ENCODE data around the gene PCK1. TPM values are rescaled to one million over a fixed set of nuclear protein-coding genes. Genes with fewer than 3 reads are reported as not detected.

Gene PCK1
- total and polyA plus RNA-seq, 8 donors, result 0.12 to 311 (median 0.67) TPM

DNA sequence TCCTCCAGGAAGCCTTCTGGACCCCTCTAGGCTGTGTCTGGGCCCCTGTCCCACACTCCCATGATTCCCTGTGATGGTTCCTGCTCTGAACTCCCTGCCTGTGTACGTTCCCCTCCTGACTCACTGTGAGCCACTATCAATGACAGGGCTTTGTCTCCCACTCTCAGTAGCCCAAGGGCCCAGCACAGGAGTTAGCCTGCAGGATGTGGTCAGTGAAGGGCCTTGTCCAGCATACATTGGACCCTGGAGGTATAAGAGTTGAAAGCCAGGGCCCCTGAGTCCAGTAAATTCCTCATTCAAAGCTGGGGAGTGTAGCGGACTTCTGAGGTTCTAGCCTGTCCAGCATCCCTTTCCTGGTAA is 40.3 kb downstream of the PCK1 start:
- intact Hi-C loops (cut with DNase I; ENCODE audit: low total_unique reads), result no loop called here
- H3K4me1 ChIP-seq, result peaks cover 0 to 9% (median 8%) of the 10 kb centered on the region in 4 donors
- H3K27me3 ChIP-seq, result peaks cover 0 to 38% (median 7%) of the 10 kb centered on the region in 3 donors
- H3K27ac ChIP-seq, result no peak overlapping the region
- WGBS, 5 donors, result 79 to 81% (median 80%) methylated on average over 2 of the region's 2 CpGs
- no peak for DNase-seq
- TF ChIP-seq, protein P1, sequence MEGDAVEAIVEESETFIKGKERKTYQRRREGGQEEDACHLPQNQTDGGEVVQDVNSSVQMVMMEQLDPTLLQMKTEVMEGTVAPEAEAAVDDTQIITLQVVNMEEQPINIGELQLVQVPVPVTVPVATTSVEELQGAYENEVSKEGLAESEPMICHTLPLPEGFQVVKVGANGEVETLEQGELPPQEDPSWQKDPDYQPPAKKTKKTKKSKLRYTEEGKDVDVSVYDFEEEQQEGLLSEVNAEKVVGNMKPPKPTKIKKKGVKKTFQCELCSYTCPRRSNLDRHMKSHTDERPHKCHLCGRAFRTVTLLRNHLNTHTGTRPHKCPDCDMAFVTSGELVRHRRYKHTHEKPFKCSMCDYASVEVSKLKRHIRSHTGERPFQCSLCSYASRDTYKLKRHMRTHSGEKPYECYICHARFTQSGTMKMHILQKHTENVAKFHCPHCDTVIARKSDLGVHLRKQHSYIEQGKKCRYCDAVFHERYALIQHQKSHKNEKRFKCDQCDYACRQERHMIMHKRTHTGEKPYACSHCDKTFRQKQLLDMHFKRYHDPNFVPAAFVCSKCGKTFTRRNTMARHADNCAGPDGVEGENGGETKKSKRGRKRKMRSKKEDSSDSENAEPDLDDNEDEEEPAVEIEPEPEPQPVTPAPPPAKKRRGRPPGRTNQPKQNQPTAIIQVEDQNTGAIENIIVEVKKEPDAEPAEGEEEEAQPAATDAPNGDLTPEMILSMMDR (IDR thresholded peaks at IDR 0.05), result no peak
- TF ChIP-seq POLR2A (IDR thresholded peaks at IDR 0.05) (no peak), EP300 (IDR thresholded peaks at IDR 0.05) (no peak), POLR2AphosphoS5 (IDR thresholded peaks at IDR 0.05) (no peak)
- H3K4me3 ChIP-seq, result no peak overlapping the region
- H3K9me3 ChIP-seq, result no peaks in the 10 kb centered on the region
- H3K36me3 ChIP-seq, result no peaks in the 10 kb centered on the region

DNA sequence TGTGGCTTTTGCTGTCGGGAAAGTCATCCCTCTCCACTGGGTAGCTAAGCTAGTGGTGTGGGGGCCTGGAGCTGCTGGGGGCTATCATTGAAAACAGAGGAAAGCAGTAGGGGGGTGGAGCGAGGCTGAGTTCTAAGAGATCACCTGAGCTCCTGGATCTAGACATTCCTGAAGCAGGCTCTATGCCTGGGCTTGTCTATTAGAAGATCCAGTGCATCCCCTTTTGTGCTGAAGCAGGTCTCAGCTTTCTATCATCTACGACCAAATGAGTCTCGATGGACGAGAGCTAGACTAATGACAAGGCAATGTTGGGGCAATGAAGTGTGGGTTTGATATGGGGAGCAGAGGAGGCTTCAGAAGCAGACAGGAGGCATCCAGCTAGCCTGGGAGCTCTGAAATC is 40.8 kb downstream of the PCK1 start:
- H3K27me3 ChIP-seq, result peaks cover 0 to 35% (median 7%) of the 10 kb centered on the region in 3 donors
- intact Hi-C loops (cut with DNase I; ENCODE audit: low total_unique reads), result no loop called here
- TF ChIP-seq, protein P1 (IDR thresholded peaks at IDR 0.05), result no peak
- TF ChIP-seq POLR2A (IDR thresholded peaks at IDR 0.05) (no peak), POLR2AphosphoS5 (IDR thresholded peaks at IDR 0.05) (no peak), EP300 (IDR thresholded peaks at IDR 0.05) (no peak)
- H3K4me3 ChIP-seq, result no peak overlapping the region
- 68 to 89% (median 85%) methylated on average over 5 of the region's 5 CpGs for WGBS, 5 donors
- peaks cover 0 to 7% (median 6%) of the 10 kb centered on the region in 4 donors for H3K4me1 ChIP-seq
- DNase-seq, result no peak
- no peak overlapping the region for H3K27ac ChIP-seq
- H3K9me3 ChIP-seq, result no peaks in the 10 kb centered on the region
- H3K36me3 ChIP-seq, result no peaks in the 10 kb centered on the region

DNA sequence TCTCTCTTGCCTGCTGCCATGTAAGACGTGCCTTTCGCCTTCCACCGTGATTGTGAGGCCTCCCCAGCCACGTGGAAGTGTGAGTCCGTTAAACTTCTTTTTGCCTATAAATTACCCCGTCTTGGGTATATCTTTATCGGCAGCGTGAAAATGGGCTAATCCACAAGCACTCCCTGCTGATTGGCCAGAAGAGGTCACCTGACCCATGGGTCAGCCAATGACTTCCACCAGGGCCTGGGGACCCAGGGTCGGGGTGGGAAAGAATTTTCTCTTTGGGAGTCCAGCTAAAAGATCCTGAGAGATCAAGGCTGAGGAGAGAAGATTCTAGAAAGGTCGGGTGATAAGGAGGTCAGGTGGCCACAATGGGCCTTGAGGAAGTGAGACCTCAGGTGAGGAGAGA is 42.2 kb downstream of the PCK1 start:
- Histone ChIP-seq H3K9me3 (no peaks in the 10 kb centered on the region), H3K4me1 (no peaks in the 10 kb centered on the region), H3K27ac (no peak overlapping the region), H3K4me3 (no peak overlapping the region), H3K27me3 (peaks cover 0 to 24% (median 4%) of the 10 kb centered on the region in 3 donors), H3K36me3 (no peaks in the 10 kb centered on the region)
- no peak for TF ChIP-seq POLR2A (IDR thresholded peaks at IDR 0.05)
- TF ChIP-seq EP300 (IDR thresholded peaks at IDR 0.05), result no peak
- TF ChIP-seq POLR2AphosphoS5 (IDR thresholded peaks at IDR 0.05), result no peak
- TF ChIP-seq, protein P1 (IDR thresholded peaks at IDR 0.05), result no peak
- intact Hi-C loops (cut with DNase I; ENCODE audit: low total_unique reads), result no loop called here
- DNase-seq, result no peak
- WGBS, 5 donors, result 85 to 91% (median 89%) methylated on average over 10 of the region's 10 CpGs

DNA sequence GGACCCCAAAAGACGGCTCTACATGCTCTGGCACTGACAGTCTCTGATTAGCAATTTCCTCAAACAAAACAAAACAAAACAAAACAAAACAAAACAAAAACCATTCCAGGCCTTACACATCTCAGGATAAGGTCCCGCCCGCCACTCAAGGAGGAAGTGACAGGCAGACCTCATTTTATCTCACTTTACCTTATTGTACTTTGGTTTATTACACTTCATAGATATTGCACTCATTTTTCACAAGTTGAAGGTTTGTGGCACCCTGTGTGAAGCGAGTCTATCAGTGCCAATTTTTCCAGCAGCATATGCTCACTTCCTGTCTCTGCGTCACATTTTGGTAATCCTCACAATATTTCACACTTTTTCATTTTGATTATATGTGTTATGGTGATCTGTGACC is 44.1 kb downstream of the PCK1 start:
- DNase-seq, result no peak
- H3K27ac ChIP-seq, result no peak overlapping the region

DNA sequence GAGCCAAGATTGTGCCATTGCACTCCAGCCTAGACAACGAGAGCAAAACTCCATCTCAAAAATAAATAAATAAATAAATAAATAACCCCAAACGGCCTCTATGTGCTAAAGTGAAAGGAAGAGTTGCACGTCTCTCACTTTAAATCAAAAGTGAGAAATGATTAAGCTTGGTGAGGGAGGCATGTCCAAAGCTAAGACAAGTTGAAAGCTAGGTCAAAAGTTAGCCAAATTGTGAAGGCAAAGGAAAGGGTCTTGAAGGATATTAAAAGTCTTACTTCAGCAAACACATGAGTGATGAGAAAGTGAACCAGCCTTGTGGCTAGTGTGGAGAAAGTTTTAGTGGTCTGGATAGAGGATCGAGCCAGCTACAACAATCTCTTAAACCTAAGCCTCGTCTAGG is 45.0 kb downstream of the PCK1 start:
- Histone ChIP-seq H3K27ac (no peak overlapping the region), H3K4me3 (no peak overlapping the region), H3K36me3 (no peaks in the 10 kb centered on the region), H3K4me1 (no peaks in the 10 kb centered on the region), H3K9me3 (no peaks in the 10 kb centered on the region), H3K27me3 (peaks cover 0 to 36% (median 4%) of the 10 kb centered on the region in 3 donors)
- no peak for TF ChIP-seq POLR2A (IDR thresholded peaks at IDR 0.05)
- TF ChIP-seq, protein P1 (IDR thresholded peaks at IDR 0.05), result no peak
- no peak for TF ChIP-seq POLR2AphosphoS5 (IDR thresholded peaks at IDR 0.05)
- TF ChIP-seq EP300 (IDR thresholded peaks at IDR 0.05), result no peak
- DNase-seq, result no peak
- intact Hi-C loops (cut with DNase I; ENCODE audit: low total_unique reads), result no loop called here
- 63 to 71% (median 69%) methylated on average over 5 of the region's 5 CpGs for WGBS, 5 donors

More for the DNA sequence above, 44.1 kb downstream of the PCK1 start:
- Histone ChIP-seq H3K36me3 (no peaks in the 10 kb centered on the region), H3K4me3 (no peak overlapping the region), H3K9me3 (no peaks in the 10 kb centered on the region), H3K27me3 (peaks cover 0 to 40% (median 4%) of the 10 kb centered on the region in 3 donors), H3K4me1 (no peaks in the 10 kb centered on the region)
- WGBS, 5 donors, result 50 to 70% (median 54%) methylated on average over 5 of the region's 5 CpGs
- no peak for TF ChIP-seq EP300 (IDR thresholded peaks at IDR 0.05)
- no peak for TF ChIP-seq POLR2A (IDR thresholded peaks at IDR 0.05)
- intact Hi-C loops (cut with DNase I; ENCODE audit: low total_unique reads), result no loop called here

Data from stomach (tissue), 9 donors.